KMS-11 (cell line): ENCODE measurements around the gene ZNF121.
A peak's percentile ranks its signal among the peaks of the same experiment; 100 is the strongest.

Experiments used
- H2AFZ ChIP-seq: fragments of 200-600 bp; sonication (generic); 2 replicates; pipeline ENCODE4 v1.6.1; 2016; ENCODE audit warnings: antibody characterized with exemption, mixed run types, low read depth
- H3K27ac ChIP-seq: fragments of 200-600 bp; sonication (generic); 2 replicates; pipeline ENCODE4 v1.6.1; 2016; ENCODE audit warnings: mild to moderate bottlenecking, mixed run types
- H3K27me3 ChIP-seq: fragments of 200-600 bp; sonication (generic); 2 replicates; pipeline ENCODE4 v1.6.1; 2017; ENCODE audit warnings: mild to moderate bottlenecking, low read depth, mixed run types, moderate library complexity; ENCODE audit not compliant: insufficient read depth
- H3K36me3 ChIP-seq: fragments of 200-600 bp; sonication (generic); 2 replicates; pipeline ENCODE4 v1.6.1; 2017; ENCODE audit warnings: mild to moderate bottlenecking, mixed run types; ENCODE audit not compliant: insufficient read depth
- H3K4me1 ChIP-seq: fragments of 200-600 bp; sonication (generic); 2 replicates; pipeline ENCODE4 v1.6.1; 2016; ENCODE audit warnings: mild to moderate bottlenecking, low read depth, mixed run types; ENCODE audit not compliant: poor library complexity, severe bottlenecking
- H3K4me2 ChIP-seq: fragments of 200-600 bp; sonication (generic); 2 replicates; pipeline ENCODE4 v1.7.0; 2016; ENCODE audit warnings: mild to moderate bottlenecking, mixed run types
- H3K4me3 ChIP-seq: fragments of 200-600 bp; sonication (generic); IDR thresholded peaks from 2 replicates; pipeline ENCODE4 v1.6.1; 2017; ENCODE audit warnings: low read depth, low read length, mixed read lengths; ENCODE audit not compliant: insufficient read depth
- H3K79me2 ChIP-seq: fragments of 200-600 bp; sonication (generic); 2 replicates; pipeline ENCODE4 v1.6.1; 2016; ENCODE audit warnings: low read depth, mixed run types; ENCODE audit not compliant: insufficient read depth
- H3K9ac ChIP-seq: fragments of 200-600 bp; sonication (generic); 2 replicates; pipeline ENCODE4 v1.6.1; 2016; ENCODE audit warnings: mild to moderate bottlenecking, mixed run types
- H4K20me1 ChIP-seq: fragments of 200-600 bp; sonication (generic); 2 replicates; pipeline ENCODE4 v1.6.1; 2016; ENCODE audit warnings: mild to moderate bottlenecking, mixed run types; ENCODE audit not compliant: insufficient read depth
- TF ChIP-seq, protein P1 (sequence below): fragments of 200-600 bp; sonication (generic); conservative IDR thresholded peaks from 2 replicates; pipeline ENCODE4 v1.6.1; 2017; ENCODE audit warnings: low read depth, mild to moderate bottlenecking, antibody characterized with exemption, low read length, moderate library complexity, mixed read lengths

Gene ZNF121

DNA sequence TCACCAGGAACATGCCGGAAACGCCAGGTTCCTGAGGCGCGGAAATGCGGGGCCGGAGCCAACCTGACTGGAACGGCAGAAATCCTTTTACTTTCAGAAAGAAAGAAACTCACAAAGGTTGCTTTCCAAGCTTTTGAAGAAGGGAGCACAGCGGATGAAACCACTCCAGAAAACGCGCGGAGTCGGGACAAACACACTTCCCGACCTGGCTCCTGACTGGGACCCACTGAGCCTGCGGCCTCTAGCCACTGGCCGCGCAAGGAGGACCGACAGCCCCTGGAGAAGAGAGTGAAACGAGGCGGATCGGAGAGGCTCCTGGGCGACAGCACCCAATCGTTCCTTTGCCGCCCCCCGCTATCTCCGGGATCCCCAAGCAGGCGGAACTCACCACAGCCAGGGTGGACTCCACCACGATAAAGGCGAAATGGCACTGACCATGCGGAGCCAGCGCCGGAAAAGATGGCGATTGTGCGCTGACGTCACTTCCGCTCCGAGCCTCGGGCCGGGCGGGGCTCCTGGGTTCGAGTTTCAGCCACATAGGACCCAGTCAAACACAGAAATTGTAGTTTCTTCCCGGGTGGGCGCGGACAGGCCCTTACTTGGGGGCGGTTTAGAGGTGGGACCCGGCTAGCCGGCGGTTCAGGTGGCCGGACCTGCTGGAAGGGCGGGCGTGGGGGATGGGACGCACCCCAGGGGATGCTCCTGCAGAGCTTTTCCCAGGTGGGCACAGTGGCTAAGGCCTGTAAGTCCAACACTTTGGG lies at the start of gene ZNF121:
Gene ZNF121 (minus strand): TSS at position 432 of the 761 bp plus-strand sequence. CDS start 16,407 bp downstream, outside the sequence.
- Histone ChIP-seq H3K9ac (peak within 1 kb of the TSS; percentile 84), H4K20me1 (no peaks in the 10 kb centered on the region), H3K4me2 (peak within 1 kb of the TSS; percentile 53), H3K36me3 (no peaks in the 10 kb centered on the region), H2AFZ (peak within 1 kb of the TSS; percentile 95), H3K27ac (peak within 1 kb of the TSS; percentile 80), H3K4me1 (no peaks in the 10 kb centered on the region), H3K4me3 (no peak within 1 kb of the TSS), H3K27me3 (no peaks in the 10 kb centered on the region), H3K79me2 (peaks cover 48% of the 10 kb centered on the region)
- TF ChIP-seq, protein P1, sequence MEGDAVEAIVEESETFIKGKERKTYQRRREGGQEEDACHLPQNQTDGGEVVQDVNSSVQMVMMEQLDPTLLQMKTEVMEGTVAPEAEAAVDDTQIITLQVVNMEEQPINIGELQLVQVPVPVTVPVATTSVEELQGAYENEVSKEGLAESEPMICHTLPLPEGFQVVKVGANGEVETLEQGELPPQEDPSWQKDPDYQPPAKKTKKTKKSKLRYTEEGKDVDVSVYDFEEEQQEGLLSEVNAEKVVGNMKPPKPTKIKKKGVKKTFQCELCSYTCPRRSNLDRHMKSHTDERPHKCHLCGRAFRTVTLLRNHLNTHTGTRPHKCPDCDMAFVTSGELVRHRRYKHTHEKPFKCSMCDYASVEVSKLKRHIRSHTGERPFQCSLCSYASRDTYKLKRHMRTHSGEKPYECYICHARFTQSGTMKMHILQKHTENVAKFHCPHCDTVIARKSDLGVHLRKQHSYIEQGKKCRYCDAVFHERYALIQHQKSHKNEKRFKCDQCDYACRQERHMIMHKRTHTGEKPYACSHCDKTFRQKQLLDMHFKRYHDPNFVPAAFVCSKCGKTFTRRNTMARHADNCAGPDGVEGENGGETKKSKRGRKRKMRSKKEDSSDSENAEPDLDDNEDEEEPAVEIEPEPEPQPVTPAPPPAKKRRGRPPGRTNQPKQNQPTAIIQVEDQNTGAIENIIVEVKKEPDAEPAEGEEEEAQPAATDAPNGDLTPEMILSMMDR = no peak

DNA sequence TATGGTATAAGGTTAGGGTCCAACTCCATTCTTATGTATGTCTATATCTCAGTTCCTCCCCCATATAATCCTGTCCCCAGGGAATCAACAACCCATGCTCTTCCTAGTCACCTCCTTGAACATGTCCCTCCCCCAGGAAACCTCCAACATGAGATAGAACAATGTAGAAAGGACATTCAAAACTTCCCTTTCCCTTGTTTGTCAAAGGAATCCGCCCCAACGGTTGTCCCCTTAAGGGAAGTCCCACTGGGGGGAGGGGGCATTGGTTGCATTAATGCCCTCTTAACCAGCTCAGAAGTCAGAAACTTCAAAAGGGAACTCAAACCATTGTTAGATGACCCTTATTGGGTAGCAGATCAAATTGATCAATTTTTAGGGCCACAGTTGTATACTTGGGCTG lies 43.6 kb upstream of the ZNF121 start:
- TF ChIP-seq, protein P1 = no peak
- no peak overlapping the region for H3K9ac ChIP-seq
- H3K4me1 ChIP-seq = peaks cover 3% of the 10 kb centered on the region

DNA sequence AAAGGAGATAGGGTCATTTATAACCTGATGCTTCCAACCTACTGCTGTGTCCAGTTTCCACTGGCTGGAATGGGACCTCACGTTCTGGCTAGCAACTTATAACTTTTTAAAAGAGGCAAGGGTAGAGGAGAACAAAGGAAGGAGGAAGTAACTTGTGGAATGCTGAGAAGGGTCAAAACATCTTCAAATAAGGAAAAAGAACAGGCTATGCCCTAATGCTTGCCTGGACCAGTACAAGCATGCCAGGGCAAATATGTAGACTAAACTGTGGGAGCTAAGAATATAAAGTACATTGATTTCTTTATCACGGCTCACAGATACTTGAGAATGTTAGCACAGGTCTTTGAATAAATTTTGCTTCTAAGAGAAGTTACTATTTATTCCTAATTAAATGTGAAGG lies 38.2 kb upstream of the ZNF121 start:
- H3K4me1 ChIP-seq = peaks cover 9% of the 10 kb centered on the region
- H3K79me2 ChIP-seq = peaks cover 5% of the 10 kb centered on the region; the same call in 1 of the 2 replicates
- no peak overlapping the region for H3K4me3 ChIP-seq
- no peak overlapping the region for H2AFZ ChIP-seq
- H3K27ac ChIP-seq = no peak overlapping the region
- H3K4me2 ChIP-seq = no peak overlapping the region
- no peak overlapping the region for H3K9ac ChIP-seq
- no peaks in the 10 kb centered on the region for H3K27me3 ChIP-seq
- H4K20me1 ChIP-seq = no peaks in the 10 kb centered on the region
- TF ChIP-seq, protein P1 = no peak
- no peaks in the 10 kb centered on the region; the same call in 1 of the 2 replicates for H3K36me3 ChIP-seq

More for the DNA sequence above, 43.6 kb upstream of the ZNF121 start:
- H3K4me3 ChIP-seq = no peak overlapping the region
- no peak overlapping the region for H2AFZ ChIP-seq
- H3K27ac ChIP-seq = no peak overlapping the region
- no peaks in the 10 kb centered on the region for H3K27me3 ChIP-seq
- no peaks in the 10 kb centered on the region for H4K20me1 ChIP-seq
- no peaks in the 10 kb centered on the region for H3K36me3 ChIP-seq
- H3K79me2 ChIP-seq = no peaks in the 10 kb centered on the region
- H3K4me2 ChIP-seq = no peak overlapping the region

DNA sequence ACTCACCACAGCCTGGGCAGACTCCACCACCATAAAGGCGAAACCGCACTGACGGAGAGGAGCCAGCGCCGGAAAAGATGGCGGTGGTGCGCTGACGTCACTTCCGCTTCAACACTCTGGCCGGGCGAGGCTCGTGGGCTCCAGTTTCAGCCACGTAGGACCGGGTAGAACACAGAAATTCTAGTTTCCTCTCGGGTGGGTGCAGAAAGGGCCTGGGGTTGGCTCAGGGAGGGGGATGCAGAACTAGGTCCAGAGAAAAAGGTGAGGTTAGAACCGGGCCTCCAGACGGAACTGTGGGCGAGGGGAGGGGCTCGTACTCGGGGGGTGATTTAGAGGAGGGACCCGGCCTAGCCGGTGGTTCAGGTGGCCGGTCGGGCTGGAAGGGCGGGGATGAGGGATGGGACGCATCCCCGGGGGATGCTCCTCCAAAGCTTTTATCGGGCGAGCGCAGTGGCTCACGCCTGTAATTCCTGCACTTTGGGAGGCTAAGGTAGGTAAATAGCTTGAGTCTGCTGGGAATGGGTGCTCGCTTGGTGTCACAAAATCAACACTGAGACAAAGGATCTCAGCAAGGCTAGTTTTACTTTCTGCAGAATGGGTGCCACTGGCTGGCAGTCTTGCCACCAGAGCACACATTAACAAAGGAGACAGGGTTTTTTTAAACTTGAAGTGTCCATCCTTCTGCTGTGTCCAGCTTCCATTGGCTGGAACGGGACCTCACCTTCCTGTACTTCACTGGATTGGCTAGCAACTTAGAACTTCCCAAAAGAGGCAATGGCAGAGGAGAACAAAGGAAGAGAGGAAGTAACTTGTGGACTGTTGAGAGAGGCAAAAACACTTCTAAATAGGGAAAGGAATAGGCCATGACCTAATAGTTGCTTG lies 37.1 kb upstream of the ZNF121 start, which contains the start of gene ZNF561:
Gene ZNF561 (minus strand): TSS at position 77 of the 882 bp plus-strand sequence. CDS start 1,776 bp downstream, outside the sequence.
- Histone ChIP-seq H3K79me2 (peaks cover 5% of the 10 kb centered on the region; the same call in 1 of the 2 replicates), H3K4me1 (peaks cover 9% of the 10 kb centered on the region), H3K27me3 (no peaks in the 10 kb centered on the region), H4K20me1 (no peaks in the 10 kb centered on the region), H3K27ac (peak within 1 kb of the TSS; percentile 90), H3K36me3 (no peaks in the 10 kb centered on the region; the same call in 1 of the 2 replicates), H3K4me2 (peak within 1 kb of the TSS; percentile 64), H2AFZ (peak within 1 kb of the TSS; percentile 95), H3K9ac (peak within 1 kb of the TSS; percentile 88), H3K4me3 (peak within 1 kb of the TSS; percentile 33)
- TF ChIP-seq, protein P1 = no peak
